GM21390 (cell line): Measurements from ENCODE around the gene ILK.
A peak's percentile ranks its signal among the peaks of the same experiment; 100 is the strongest.

ENCODE experiments used
- ATAC-seq: cut with Tn5 transposase; IDR thresholded peaks from one replicate; pipeline ENCODE4 v1.9.1; 2021; ENCODE audit not compliant: unreplicated experiment

The ILK gene

GRCh38 chr11:6603287-6604080 lies at the start of gene ILK, which contains the start of gene RRP8:
ILK (plus strand) TSS chr11:6603774; CDS start chr11:6604272, 498 bp downstream.
RRP8 (minus strand) TSS chr11:6603616; CDS start chr11:6603502, 114 bp downstream.
- peak; percentile 75 for ATAC-seq

- no peak for ATAC-seq
These were observed 48.5 kb upstream of the ILK start for GRCh38 chr11:6554828-6555706.

- no peak for ATAC-seq
These were observed 47.2 kb upstream of the ILK start for GRCh38 chr11:6556139-6556949.

- ATAC-seq, result no peak
These were observed 46.5 kb upstream of the ILK start for GRCh38 chr11:6557063-6557462.

GRCh38 chr11:6557761-6558674 lies 45.6 kb upstream of the ILK start:
- no peak for ATAC-seq

GRCh38 chr11:6559369-6559768 lies 44.2 kb upstream of the ILK start:
- no peak for ATAC-seq

GRCh38 chr11:6561288-6561687 lies 42.3 kb upstream of the ILK start:
- no peak for ATAC-seq

- no peak for ATAC-seq
These were observed 40.4 kb upstream of the ILK start for GRCh38 chr11:6563121-6563619.

- ATAC-seq, result no peak
These were observed 39.9 kb upstream of the ILK start for GRCh38 chr11:6563667-6564066.

GRCh38 chr11:6565325-6565724 lies 38.2 kb upstream of the ILK start:
- ATAC-seq, result no peak

- ATAC-seq, result no peak
These were observed 37.4 kb upstream of the ILK start for GRCh38 chr11:6565988-6566703.

GRCh38 chr11:6566704-6567370 lies 36.7 kb upstream of the ILK start:
- ATAC-seq, result no peak

- ATAC-seq, result no peak
These were observed 36.2 kb upstream of the ILK start for GRCh38 chr11:6567371-6567745.

- ATAC-seq, result no peak
These were observed 35.2 kb upstream of the ILK start for GRCh38 chr11:6568191-6568918.

GRCh38 chr11:6569706-6570105 lies 33.9 kb upstream of the ILK start:
- ATAC-seq, result no peak

GRCh38 chr11:6570691-6571427 lies 32.7 kb upstream of the ILK start:
- no peak for ATAC-seq

GRCh38 chr11:6571434-6572008 lies 32.1 kb upstream of the ILK start:
- no peak for ATAC-seq
